K562 (cell line): Measurements from ENCODE around the gene ERVW-1. TPM values are rescaled to one million over a fixed set of nuclear protein-coding genes. Genes with fewer than 3 reads are reported as not detected.

Experiments used
- ATAC-seq: fragments of 200-7000 bp; cut with Tn5 transposase; 3 replicates; pipeline ENCODE4 v1.9.1; 2020; ENCODE audit warnings: moderate library complexity
- BruUV-seq: library from RNA; stranded (reverse); fragments of 400-500 nt; replicated peaks from 2 replicates; lab custom pipeline; 2021; lab: Mats Ljungman, UMichigan
- CTCF ChIA-PET: fragments of 300-600 bp; formaldehyde crosslinking; extraction: SDS; loops from one replicate; lab custom pipeline; 2021; ENCODE audit warnings: low intra/inter-chr PET ratio; lab: Yijun Ruan, JAX
- POLR2A ChIA-PET: fragments of 300-600, 350-650 bp; sonication (Branson Sonifier 250); formaldehyde crosslinking; extraction: SDS; loops from one replicate; lab custom pipeline; 2021; ENCODE audit warnings: antibody characterized with exemption, inconsistent platforms; lab: Yijun Ruan, JAX
- DNase-seq, 4 experiments: peaks; one replicate each; pipeline versions ENCODE4 v3.0.0 to v3.0.0-alpha.2; 2011 to 2018; ENCODE audit warnings: low spot score in 3 of 4, mixed read lengths in 3 of 4; ENCODE audit errors: extremely low read depth in 1 of 4
- FAIRE-seq: peaks from 2 replicates; lab custom pipeline; 2011; peaks lifted over from hg19 to GRCh38; lab: Jason Lieb, UNC
- H2AFZ ChIP-seq: 2 replicates; pipeline ENCODE4 v1.6.0; 2011; ENCODE audit warnings: low read depth, low read length, control low read depth, inconsistent platforms
- H3K27ac ChIP-seq: fragments of 200-600 bp; 3 replicates; pipeline ENCODE4 v1.8.0; 2011; ENCODE audit warnings: low read depth, mild to moderate bottlenecking, control low read depth, inconsistent platforms, low read length, moderate library complexity, mixed read lengths; ENCODE audit errors: extremely low read depth
- H3K27me3 ChIP-seq, 2 experiments: fragments of 300-600 bp in 1 of 2; 2 replicates in 1 of 2; 3 replicates in 1 of 2; pipeline versions ENCODE4 v1.6.0 to v1.8.0; 2011; ENCODE audit warnings: inconsistent platforms in 2 of 2, low read length in 2 of 2, mild to moderate bottlenecking in 1 of 2, mixed read lengths in 1 of 2, moderate library complexity in 1 of 2; ENCODE audit not compliant: control insufficient read depth in 2 of 2, insufficient read depth in 2 of 2
- H3K36me3 ChIP-seq: fragments of 300-600 bp; 3 replicates; pipeline ENCODE4 v1.8.0; 2011; ENCODE audit warnings: mild to moderate bottlenecking, low read length, inconsistent platforms; ENCODE audit not compliant: control insufficient read depth, insufficient read depth
- H3K4me1 ChIP-seq, 2 experiments: fragments of 200-600 bp in 1 of 2; replicated peaks in 1 of 2; 2 replicates in 1 of 2; 3 replicates in 1 of 2; pipeline versions ENCODE4 v1.5.1 to v1.8.0; 2011; ENCODE audit warnings: inconsistent platforms in 2 of 2, low read length in 2 of 2, mild to moderate bottlenecking in 1 of 2, mixed read lengths in 1 of 2, moderate library complexity in 1 of 2; ENCODE audit not compliant: control insufficient read depth in 2 of 2, insufficient read depth in 2 of 2
- H3K4me2 ChIP-seq: 2 replicates; pipeline ENCODE4 v1.6.1; 2011; ENCODE audit warnings: low read length, control low read depth, inconsistent platforms, mixed read lengths; ENCODE audit not compliant: insufficient read depth
- H3K4me3 ChIP-seq: fragments of 200-600 bp; sonication (generic), shearing (Covaris generic); 2 replicates; pipeline ENCODE4 v1.5.1; 2016; ENCODE audit warnings: control low read depth, inconsistent platforms
- H3K79me2 ChIP-seq: fragments of 200-600 bp; 3 replicates; pipeline ENCODE4 v1.8.0; 2011; ENCODE audit warnings: low read length, inconsistent platforms; ENCODE audit not compliant: control insufficient read depth, insufficient read depth
- H3K9ac ChIP-seq, 2 experiments: 2 replicates each; pipeline versions ENCODE4 v1.6.0 to v1.6.1; 2011; ENCODE audit warnings: low read depth in 2 of 2, low read length in 2 of 2, control low read depth in 1 of 2, inconsistent platforms in 1 of 2, mild to moderate bottlenecking in 1 of 2, mixed read lengths in 1 of 2; ENCODE audit not compliant: insufficient read depth in 1 of 2
- H3K9me1 ChIP-seq: one replicate; pipeline ENCODE4 v1.6.0; 2011; ENCODE audit warnings: inconsistent platforms, mild to moderate bottlenecking, low read length, moderate library complexity; ENCODE audit not compliant: control insufficient read depth, insufficient read depth
- H3K9me3 ChIP-seq: replicated peaks from 2 replicates; pipeline ENCODE4 v1.5.1; 2011; ENCODE audit warnings: low read depth, low read length, inconsistent platforms; ENCODE audit not compliant: control insufficient read depth, insufficient read depth
- H4K20me1 ChIP-seq: replicated peaks from 2 replicates; pipeline ENCODE4 v1.6.1; 2011; ENCODE audit warnings: low read length, inconsistent platforms, mixed read lengths; ENCODE audit not compliant: control insufficient read depth, insufficient read depth
- AFF4 ChIP-seq: sonication (generic); formaldehyde crosslinking; IDR thresholded peaks from 2 replicates; pipeline ENCODE4 v1.8.0; 2023; ENCODE audit warnings: mild to moderate bottlenecking, missing genetic modification reagents
- ARID1B ChIP-seq: fragments of 450-650 bp; IDR thresholded peaks from 2 replicates; pipeline ENCODE4 v1.6.1; 2016; ENCODE audit warnings: antibody characterized with exemption, mild to moderate bottlenecking, inconsistent platforms
- BCOR ChIP-seq: fragments of 450-650 bp; IDR thresholded peaks from 2 replicates; pipeline ENCODE4 v1.6.1; 2016
- CGGBP1 ChIP-seq: fragments of 250-450 bp; sonication (Bioruptor Pico); IDR thresholded peaks from 2 replicates; pipeline ENCODE4 v1.9.0; 2021; ENCODE audit warnings: mild to moderate bottlenecking
- CREBBP ChIP-seq: IDR thresholded peaks from one replicate; pipeline ENCODE4 v1.6.1; 2012; ENCODE audit warnings: low read depth, mild to moderate bottlenecking, control low read depth, inconsistent platforms, low read length
- ESRRA ChIP-seq: fragments of 450-650 bp; IDR thresholded peaks from 2 replicates; pipeline ENCODE4 v1.6.1; 2014; ENCODE audit warnings: low read depth, mild to moderate bottlenecking, moderate library complexity, borderline replicate concordance
- FOXO4 ChIP-seq: fragments of 450-650 bp; formaldehyde crosslinking; IDR thresholded peaks from 2 replicates; pipeline ENCODE4 v1.4.0; 2020; ENCODE audit warnings: mild to moderate bottlenecking, moderate library complexity
- HMG20A ChIP-seq: fragments of 450-650 bp; formaldehyde crosslinking; conservative IDR thresholded peaks from 2 replicates; pipeline ENCODE4 v1.4.0; 2020; ENCODE audit warnings: mild to moderate bottlenecking, mixed read lengths
- KDM1A ChIP-seq, 2 experiments: fragments of 450-650 bp; IDR thresholded peaks; 2 replicates each; pipeline ENCODE4 v1.6.1; 2016; ENCODE audit warnings: mild to moderate bottlenecking in 2 of 2
- LCOR ChIP-seq: sonication (generic); formaldehyde crosslinking; IDR thresholded peaks from 2 replicates; pipeline ENCODE4 v1.8.0; 2022; ENCODE audit warnings: mild to moderate bottlenecking, missing genetic modification reagents
- NUFIP1 ChIP-seq: fragments of 450-650 bp; IDR thresholded peaks from 2 replicates; pipeline ENCODE4 v1.6.1; 2018; ENCODE audit not compliant: partially characterized antibody
- RBFOX2 ChIP-seq: fragments of 200-400 bp; formaldehyde crosslinking; IDR thresholded peaks from 2 replicates; pipeline ENCODE4 v1.6.1; 2017; ENCODE audit warnings: low read depth, mild to moderate bottlenecking, low read length, moderate library complexity
- RBM25 ChIP-seq: fragments of 200-400 bp; formaldehyde crosslinking; IDR thresholded peaks from 2 replicates; pipeline ENCODE4 v1.6.1; 2018; ENCODE audit warnings: low read length, low read depth, moderate library complexity; ENCODE audit not compliant: severe bottlenecking
- YBX1 ChIP-seq: fragments of 450-650 bp; IDR thresholded peaks from 2 replicates; pipeline ENCODE4 v1.7.1; 2016; ENCODE audit warnings: mild to moderate bottlenecking
- WGBS: fragments of 100-300 bp; shearing (Covaris generic); methylation state at CpG from one replicate; pipeline ENCODE4 v1.1.6; 2016; ENCODE audit warnings: low coverage, mixed read lengths; ENCODE audit not compliant: insufficient coverage; ENCODE audit errors: missing lambda C conversion rate; 5-methylcytosine and 5-hydroxymethylcytosine counted together
- in situ Hi-C: fragments of 300-500 bp; cut with MboI; formaldehyde crosslinking; loops from 4 replicates; pipeline ENCODE4 v1.15.0; 2018; ENCODE audit warnings: inconsistent platforms, mixed read lengths
- intact Hi-C: fragments of 100-400 bp; cut with micrococcal nuclease; formaldehyde crosslinking; loops from 2 replicates; pipeline ENCODE4 v1.14.2; 2022
- polyA plus RNA-seq, 8 experiments: library from polyadenylated mRNA; depleted of rRNA in 4 of 8; stranded (reverse) in 5 of 8; unstranded in 3 of 8; fragments of >200 nt; fragmentation: Nextera tagmentation in 2 of 8; fragmentation: Illumina TruSeq in 1 of 8; extraction: Ambion mirVana in 2 of 8; extraction: Trizol in 1 of 8; gene quantifications; 2 replicates each; pipeline versions ENCODE4 v1.2.1 to v1.2.3, GENCODE V29; 2011 to 2014; ENCODE audit warnings: inconsistent platforms in 1 of 8, missing spikeins in 1 of 8
- total RNA-seq, 7 experiments: library from RNA; depleted of rRNA in 6 of 7; stranded (reverse); fragments of >200 nt in 6 of 7; fragmentation: Illumina TruSeq in 2 of 7; extraction: Trizol in 2 of 7; gene quantifications; 2 replicates each; pipeline versions ENCODE4 v1.2.1 to v1.2.3, GENCODE V29; 2011 to 2021; ENCODE audit warnings: low replicate concordance in 1 of 7

The ERVW-1 gene
- total and polyA plus RNA-seq, 9 of the 15 experiments (the other 6 are each of a cell fraction or from before 2014, with no cell fraction given), result not detected

GRCh38 chr7:92456236-92456635 is 21.5 kb downstream of the ERVW-1 start (continued):
- TF ChIP-seq AFF4 (no peak), ARID1B (no peak), CREBBP (no peak), HMG20A (CRISPR knock-in tag) (no peak), YBX1 (no peak), NUFIP1 (no peak), RBFOX2 (no peak), CGGBP1 (no peak)

- FAIRE-seq (no peak), ATAC-seq (no peak), DNase-seq (no peak)
- peaks cover 79% of the 10 kb centered on the region for H3K36me3 ChIP-seq
- no peak overlapping the region for H3K4me3 ChIP-seq
- no peak overlapping the region for H2AFZ ChIP-seq
- no peak overlapping the region for H3K9ac ChIP-seq
- CTCF ChIA-PET, result no interaction called here
- H3K27ac ChIP-seq, result no peak overlapping the region
- H3K9me3 ChIP-seq, result no peaks in the 10 kb centered on the region
- POLR2A ChIA-PET, result interaction anchor here (1.7 kb wide), 1 partner anchor 9 kb away, joined by 5 read pairs; no protein-coding TSS in a partner anchor
- in situ Hi-C loops (no loop called here), intact Hi-C loops (no loop called here)
- no peaks in the 10 kb centered on the region for H3K27me3 ChIP-seq
- WGBS, result 100% methylated on average over 2 of the region's 2 CpGs
- TF ChIP-seq ESRRA (0 out of 2 replicates have a peak, but pooled peaks have one; percentile 40), RBM25 (peak; percentile 87), BCOR (peak; percentile 59), FOXO4 (CRISPR knock-in tag) (no peak), LCOR (CRISPR knock-in tag) (no peak), KDM1A (IDR thresholded peaks at IDR 0.05) (0 out of 4 replicates have a peak, but pooled peaks of 1 of the 2 experiments have one; percentile 22)
- H3K4me2 ChIP-seq, result no peak overlapping the region
- H3K79me2 ChIP-seq, result peaks cover 28% of the 10 kb centered on the region
- no TSS peak for BruUV-seq
- H3K9me1 ChIP-seq, result no peaks in the 10 kb centered on the region
- peaks cover 5 to 6% of the 10 kb centered on the region in 2 experiments; a peak in 2 of 5 replicates for H3K4me1 ChIP-seq
- H4K20me1 ChIP-seq, result no peaks in the 10 kb centered on the region
Measured at GRCh38 chr7:92451645-92452044, 26.1 kb downstream of the ERVW-1 start.
